HFF-Myc (cell line): ENCODE data around the gene IBSP.

Source experiments
- DNase-seq: peaks from one replicate; pipeline ENCODE4 v3.0.0-alpha.2; 2011; ENCODE audit warnings: low read depth; ENCODE audit errors: extremely low read depth
- H3K4me3 ChIP-seq: replicated peaks from 2 replicates; pipeline ENCODE4 v1.5.1; 2011; ENCODE audit warnings: low read depth, mild to moderate bottlenecking, control low read depth, low read length
- TF ChIP-seq, protein P1 (sequence below): IDR thresholded peaks from 2 replicates; pipeline ENCODE4 v1.5.1; 2012; ENCODE audit warnings: mild to moderate bottlenecking, low read depth, low read length, control low read depth; ENCODE audit errors: missing control alignments

The IBSP gene

GRCh38 chr4:87785731-87786509 is 13.4 kb upstream of the IBSP start:
- H3K4me3 ChIP-seq: no peak overlapping the region
- TF ChIP-seq, protein P1, sequence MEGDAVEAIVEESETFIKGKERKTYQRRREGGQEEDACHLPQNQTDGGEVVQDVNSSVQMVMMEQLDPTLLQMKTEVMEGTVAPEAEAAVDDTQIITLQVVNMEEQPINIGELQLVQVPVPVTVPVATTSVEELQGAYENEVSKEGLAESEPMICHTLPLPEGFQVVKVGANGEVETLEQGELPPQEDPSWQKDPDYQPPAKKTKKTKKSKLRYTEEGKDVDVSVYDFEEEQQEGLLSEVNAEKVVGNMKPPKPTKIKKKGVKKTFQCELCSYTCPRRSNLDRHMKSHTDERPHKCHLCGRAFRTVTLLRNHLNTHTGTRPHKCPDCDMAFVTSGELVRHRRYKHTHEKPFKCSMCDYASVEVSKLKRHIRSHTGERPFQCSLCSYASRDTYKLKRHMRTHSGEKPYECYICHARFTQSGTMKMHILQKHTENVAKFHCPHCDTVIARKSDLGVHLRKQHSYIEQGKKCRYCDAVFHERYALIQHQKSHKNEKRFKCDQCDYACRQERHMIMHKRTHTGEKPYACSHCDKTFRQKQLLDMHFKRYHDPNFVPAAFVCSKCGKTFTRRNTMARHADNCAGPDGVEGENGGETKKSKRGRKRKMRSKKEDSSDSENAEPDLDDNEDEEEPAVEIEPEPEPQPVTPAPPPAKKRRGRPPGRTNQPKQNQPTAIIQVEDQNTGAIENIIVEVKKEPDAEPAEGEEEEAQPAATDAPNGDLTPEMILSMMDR: no peak
- DNase-seq: no peak

DNA sequence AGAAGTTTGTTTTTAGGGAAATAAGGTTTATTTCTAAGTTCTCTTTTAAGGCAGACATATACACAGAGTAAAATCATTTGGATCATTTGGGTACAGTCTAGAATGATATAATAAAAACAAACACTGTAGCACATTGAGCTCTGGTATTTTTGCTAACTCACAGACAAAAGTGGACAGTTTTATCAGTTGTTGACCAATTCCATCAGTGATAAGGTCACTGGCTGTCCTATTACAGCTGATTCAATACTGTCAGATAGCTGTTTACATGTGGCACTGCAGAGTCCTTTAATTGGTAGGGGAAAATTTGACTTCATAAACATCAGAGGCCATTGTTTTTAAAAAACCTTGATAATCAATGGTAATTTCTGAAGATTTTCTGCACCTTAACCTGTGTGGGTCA is 3.5 kb downstream of the IBSP start:
- H3K4me3 ChIP-seq: no peak overlapping the region
- TF ChIP-seq, protein P1: no peak
- DNase-seq: no peak

GRCh38 chr4:87803421-87803820 is 4.1 kb downstream of the IBSP start:
- no peak overlapping the region for H3K4me3 ChIP-seq
- TF ChIP-seq, protein P1: no peak
- DNase-seq: no peak

DNA sequence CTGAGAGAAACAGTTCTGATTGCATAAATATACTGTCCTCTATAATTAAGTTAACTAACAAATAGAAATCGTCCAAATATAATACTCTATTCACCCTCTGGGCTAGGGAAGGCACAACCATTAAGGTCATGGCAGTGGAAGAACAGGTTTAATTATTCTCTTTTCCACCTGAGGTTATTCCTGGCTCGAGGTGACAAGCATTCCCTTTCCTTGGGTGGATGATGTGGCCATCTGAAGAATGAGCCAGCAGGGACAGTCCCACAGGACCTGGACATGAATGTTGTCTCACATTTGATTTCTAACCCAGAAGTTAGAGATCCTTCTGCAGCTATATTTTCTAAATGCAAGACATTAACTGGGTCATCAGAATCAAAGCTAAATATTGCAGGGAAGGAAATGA is 5.5 kb downstream of the IBSP start:
- DNase-seq: no peak
- H3K4me3 ChIP-seq: no peak overlapping the region
- TF ChIP-seq, protein P1: no peak

GRCh38 chr4:87805971-87806370 is 6.6 kb downstream of the IBSP start:
- DNase-seq: no peak
- TF ChIP-seq, protein P1: no peak
- H3K4me3 ChIP-seq: no peak overlapping the region

DNA sequence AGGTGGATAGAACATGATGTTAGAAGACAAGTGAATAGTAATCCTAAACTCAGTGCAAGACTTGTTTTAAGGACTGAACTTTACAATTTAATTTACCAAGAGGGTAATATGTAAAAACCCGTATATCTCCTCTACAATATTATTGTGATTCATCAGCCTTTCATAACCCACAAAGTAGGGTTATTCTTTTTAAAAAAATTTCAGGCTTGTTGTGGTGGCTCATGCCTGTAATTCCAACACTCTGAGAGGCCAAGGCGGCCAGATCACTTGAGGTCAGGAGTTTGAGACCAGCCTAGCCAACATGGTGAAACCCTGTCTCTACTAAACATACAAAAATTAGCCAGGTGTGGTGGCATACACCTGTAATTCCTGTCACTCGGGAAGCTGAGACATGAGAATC is 7.2 kb downstream of the IBSP start:
- no peak for DNase-seq
- TF ChIP-seq, protein P1: no peak
- H3K4me3 ChIP-seq: no peak overlapping the region

- TF ChIP-seq, protein P1: no peak
- DNase-seq: no peak
Measured at GRCh38 chr4:87807402-87807801, 8.0 kb downstream of the IBSP start.

More at GRCh38 chr4:87807402-87807801, 8.0 kb downstream of the IBSP start:
- no peak overlapping the region for H3K4me3 ChIP-seq
